22Rv1 (cell line): ENCODE measurements around the gene OR2G3.

ENCODE experiments used
- CTCF ChIP-seq: fragments of 450-650 bp; IDR thresholded peaks from 2 replicates; pipeline ENCODE4 v1.5.1; 2017; ENCODE audit warnings: mild to moderate bottlenecking
- ZFX ChIP-seq: fragments of 450-650 bp; IDR thresholded peaks from 2 replicates; pipeline ENCODE4 v1.6.1; 2017; ENCODE audit warnings: antibody characterized with exemption, borderline replicate concordance

GRCh38 chr1:247614625-247615024 is 9.2 kb downstream of the OR2G3 start:
- TF ChIP-seq CTCF (no peak), ZFX (no peak)
